Glutamatergic neuron (in vitro differentiated cells): ENCODE data around the gene AFMID. TPM values are rescaled to one million over a fixed set of nuclear protein-coding genes. Genes with fewer than 3 reads are reported as not detected.

Experiments
- DNase-seq: peaks from one replicate; pipeline ENCODE4 v3.0.0; 2022
- H3K27ac Mint-ChIP-seq: one replicate; pipeline ENCODE4 v1.8.0; 2020; ENCODE audit warnings: mild to moderate bottlenecking, mixed read lengths, inconsistent platforms; ENCODE audit not compliant: unreplicated experiment
- H3K27me3 Mint-ChIP-seq: one replicate; pipeline ENCODE4 v1.8.0; 2020; ENCODE audit warnings: mild to moderate bottlenecking, moderate library complexity, mixed read lengths, inconsistent platforms; ENCODE audit not compliant: unreplicated experiment
- H3K36me3 Mint-ChIP-seq: one replicate; pipeline ENCODE4 v1.8.0; 2020; ENCODE audit warnings: mild to moderate bottlenecking, mixed read lengths, inconsistent platforms; ENCODE audit not compliant: unreplicated experiment
- H3K4me1 Mint-ChIP-seq: one replicate; pipeline ENCODE4 v1.8.0; 2020; ENCODE audit warnings: mild to moderate bottlenecking, low read depth, mixed read lengths, inconsistent platforms; ENCODE audit not compliant: unreplicated experiment
- H3K4me3 Mint-ChIP-seq: one replicate; pipeline ENCODE4 v1.8.0; 2020; ENCODE audit warnings: mild to moderate bottlenecking, mixed read lengths, inconsistent platforms; ENCODE audit not compliant: unreplicated experiment
- H3K9me3 Mint-ChIP-seq: one replicate; pipeline ENCODE4 v1.8.0; 2020; ENCODE audit warnings: mild to moderate bottlenecking, moderate library complexity, mixed read lengths, inconsistent platforms; ENCODE audit not compliant: unreplicated experiment
- CTCF ChIP-seq: fragments of 200-600 bp; sonication (generic); IDR thresholded peaks from one replicate; pipeline ENCODE4 v1.5.0; 2021; ENCODE audit not compliant: partially characterized antibody, unreplicated experiment
- total RNA-seq: library from RNA; stranded (reverse); fragmentation: NEBNext Ultra II Directional; extraction: Animal tissue kit (Norgen Biotek cat#: 25700); gene quantifications from one replicate; pipeline ENCODE4 v1.2.1, GENCODE V29; 2021; ENCODE audit not compliant: unreplicated experiment

The AFMID gene
- total RNA-seq, 1 donor from 2014 or later = 29.9 TPM

GRCh38 chr17:78144147-78144719 is 42.9 kb upstream of the AFMID start:
- DNase-seq = no peak
- no peak for TF ChIP-seq CTCF
- Mint-ChIP-seq H3K4me1 (peaks cover 3% of the 10 kb centered on the region), H3K36me3 (no peaks in the 10 kb centered on the region), H3K4me3 (no peak overlapping the region), H3K27ac (no peak overlapping the region), H3K9me3 (no peaks in the 10 kb centered on the region), H3K27me3 (peaks cover 10% of the 10 kb centered on the region)

GRCh38 chr17:78144736-78145641 is 42.2 kb upstream of the AFMID start:
- DNase-seq = no peak
- no peak overlapping the region for H3K27ac Mint-ChIP-seq
- no peak for TF ChIP-seq CTCF

GRCh38 chr17:78146471-78146869 is 40.7 kb upstream of the AFMID start:
- Mint-ChIP-seq H3K27me3 (peaks cover 6% of the 10 kb centered on the region), H3K4me1 (peaks cover 3% of the 10 kb centered on the region), H3K27ac (no peak overlapping the region), H3K9me3 (peaks cover 2% of the 10 kb centered on the region), H3K36me3 (no peaks in the 10 kb centered on the region), H3K4me3 (no peak overlapping the region)
- no peak for DNase-seq
- TF ChIP-seq CTCF = no peak

More at GRCh38 chr17:78144736-78145641, 42.2 kb upstream of the AFMID start:
- no peak overlapping the region for H3K4me3 Mint-ChIP-seq
- H3K9me3 Mint-ChIP-seq = peaks cover 2% of the 10 kb centered on the region
- H3K36me3 Mint-ChIP-seq = no peaks in the 10 kb centered on the region
- H3K27me3 Mint-ChIP-seq = peaks cover 9% of the 10 kb centered on the region
- peaks cover 3% of the 10 kb centered on the region for H3K4me1 Mint-ChIP-seq

GRCh38 chr17:78146881-78147280 is 40.3 kb upstream of the AFMID start:
- H3K4me1 Mint-ChIP-seq = peaks cover 3% of the 10 kb centered on the region
- peaks cover 2% of the 10 kb centered on the region for H3K9me3 Mint-ChIP-seq
- H3K4me3 Mint-ChIP-seq = no peak overlapping the region
- H3K36me3 Mint-ChIP-seq = no peaks in the 10 kb centered on the region
- TF ChIP-seq CTCF = no peak
- peaks cover 6% of the 10 kb centered on the region for H3K27me3 Mint-ChIP-seq
- no peak overlapping the region for H3K27ac Mint-ChIP-seq
- DNase-seq = no peak
